Measurements from ENCODE around the gene GRIP2.
A peak's percentile ranks its signal among the peaks of the same experiment; 100 is the strongest.

Gene GRIP2

DNA sequence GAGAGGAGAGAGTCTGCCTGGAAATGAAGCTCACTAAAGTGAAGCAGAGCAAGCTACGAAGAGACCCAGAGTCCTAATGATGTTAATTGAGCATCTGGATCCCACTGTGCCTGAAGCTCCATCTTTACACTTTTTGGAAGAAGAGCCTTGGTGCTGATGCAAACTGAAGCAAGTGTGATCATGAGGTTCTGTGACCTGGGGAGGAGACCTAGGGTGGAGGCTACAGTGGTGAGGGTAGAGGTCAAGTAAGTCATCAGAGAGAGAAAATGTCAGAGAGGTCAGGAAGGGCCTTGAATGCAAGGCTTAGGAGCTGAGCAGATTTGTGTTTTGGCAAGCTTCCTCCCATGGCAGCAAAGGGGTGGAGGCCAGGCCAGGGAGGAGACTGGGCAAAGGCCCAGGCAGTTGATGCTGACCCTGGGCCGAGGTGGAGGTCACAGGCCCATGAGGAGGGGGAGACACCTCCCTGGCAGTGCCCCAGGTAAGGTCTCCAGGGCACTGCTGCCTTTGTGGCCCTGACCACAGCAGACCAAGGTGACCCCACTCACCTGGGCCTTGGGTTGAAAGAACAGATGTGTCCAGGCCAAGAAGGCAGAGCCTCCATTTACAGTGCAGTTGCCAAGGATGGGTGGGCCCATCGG, 1.6 kb downstream of the GRIP2 start:
- Histone ChIP-seq H3K9ac (ENCODE audit: low read depth, low read length) (no peak overlapping the region), H3K9me3 (ENCODE audit: control insufficient read depth, insufficient read depth, low read length) (no peaks in the 10 kb centered on the region), H3K4me1 (ENCODE audit: insufficient read depth, low read length) (peaks cover 28% of the 10 kb centered on the region), H3K36me3 (ENCODE audit: insufficient read depth, low read length) (no peaks in the 10 kb centered on the region)

DNA sequence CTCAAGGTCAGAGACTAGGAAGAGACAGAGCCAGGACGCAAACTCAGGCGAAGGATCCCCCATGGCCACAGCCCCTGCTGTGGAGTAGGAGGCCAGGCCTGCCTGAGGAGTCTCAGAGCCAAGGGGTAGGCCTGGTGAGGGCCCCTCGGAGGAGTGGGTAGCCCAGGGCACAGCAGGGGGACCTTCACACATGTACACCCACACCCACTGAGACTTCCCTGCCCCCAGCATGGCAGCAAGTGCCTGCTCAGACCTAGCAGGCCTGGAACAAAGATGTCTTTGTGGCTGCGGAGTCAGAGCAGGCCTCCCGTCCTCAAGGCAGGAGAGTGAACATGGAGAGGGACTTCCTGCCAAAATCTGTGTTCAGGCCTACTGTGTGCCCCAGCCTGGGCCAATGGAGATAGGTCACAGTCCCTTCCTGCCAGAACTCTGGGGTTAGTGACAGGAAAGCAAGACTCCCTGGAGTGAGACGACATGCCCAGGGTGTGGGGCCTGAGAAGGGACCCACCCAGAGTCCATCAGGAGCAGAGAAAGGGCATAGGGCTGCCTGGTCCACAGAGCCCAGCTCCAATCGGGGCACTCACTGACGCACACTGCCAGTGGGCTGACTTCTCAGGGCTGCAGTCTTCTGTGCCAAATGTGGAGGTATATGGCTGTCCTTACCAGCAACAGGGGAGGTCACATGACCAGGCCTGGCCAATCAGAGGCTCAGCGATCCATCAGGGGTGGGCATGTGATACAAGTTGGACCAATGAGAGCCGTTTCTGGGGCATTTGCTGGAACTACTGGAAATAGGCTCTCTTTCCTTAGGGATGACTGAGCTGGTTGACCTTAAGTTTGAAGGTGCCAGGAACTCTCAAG, 2.3 kb downstream of the GRIP2 start:
- H3K36me3 ChIP-seq (ENCODE audit: insufficient read depth, low read length) = no peaks in the 10 kb centered on the region
- no peaks in the 10 kb centered on the region for H3K9me3 ChIP-seq (ENCODE audit: control insufficient read depth, insufficient read depth, low read length)
- no peak overlapping the region for H3K9ac ChIP-seq (ENCODE audit: low read depth, low read length)
- H3K4me1 ChIP-seq (ENCODE audit: insufficient read depth, low read length) = peaks cover 35% of the 10 kb centered on the region

DNA sequence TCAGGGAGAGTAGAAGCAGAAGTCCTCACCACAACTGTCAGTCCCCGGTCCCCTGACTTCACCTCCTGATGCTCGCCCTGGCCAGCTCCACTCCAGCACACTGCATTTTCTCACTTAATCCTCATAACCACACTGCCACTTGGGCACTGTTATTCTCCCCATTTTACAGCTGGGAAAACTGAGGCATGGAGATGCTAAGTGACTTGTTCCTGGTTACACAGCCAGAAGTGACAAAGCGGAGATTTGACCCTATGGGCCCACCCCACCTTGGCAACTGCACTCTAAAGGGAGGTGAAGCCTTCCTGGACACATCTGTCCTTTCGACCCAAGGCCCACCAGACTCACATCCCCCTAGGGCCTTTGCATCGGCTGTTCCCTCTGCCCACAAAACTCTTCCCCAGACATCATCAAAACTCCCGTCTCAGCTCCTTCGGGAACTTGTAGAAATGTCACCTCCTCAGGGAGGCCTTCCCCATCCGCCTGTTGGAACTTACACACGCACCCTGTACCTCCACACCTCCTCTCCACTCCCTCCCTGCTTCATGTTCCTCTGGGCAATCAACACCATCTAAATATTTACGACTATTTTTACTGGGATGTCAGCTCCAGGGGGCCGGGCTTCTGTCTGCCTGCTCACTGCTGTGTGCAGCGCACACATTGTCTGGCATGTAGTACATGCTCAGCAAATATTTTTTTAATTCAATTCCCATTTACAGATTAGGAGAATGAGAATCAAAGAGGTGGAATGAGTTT, 3.1 kb downstream of the GRIP2 start:
- Histone ChIP-seq H3K4me1 (ENCODE audit: insufficient read depth, low read length) (peaks cover 41% of the 10 kb centered on the region), H3K36me3 (ENCODE audit: insufficient read depth, low read length) (no peaks in the 10 kb centered on the region), H3K9me3 (ENCODE audit: control insufficient read depth, insufficient read depth, low read length) (no peaks in the 10 kb centered on the region), H3K9ac (ENCODE audit: low read depth, low read length) (no peak overlapping the region)

- Histone ChIP-seq H3K4me1 (ENCODE audit: insufficient read depth, low read length) (peaks cover 42% of the 10 kb centered on the region), H3K9ac (ENCODE audit: low read depth, low read length) (no peak overlapping the region), H3K36me3 (ENCODE audit: insufficient read depth, low read length) (no peaks in the 10 kb centered on the region), H3K9me3 (ENCODE audit: control insufficient read depth, insufficient read depth, low read length) (no peaks in the 10 kb centered on the region)
These were observed 3.9 kb downstream of the GRIP2 start for GRCh38 chr3:14536055-14536815.

DNA sequence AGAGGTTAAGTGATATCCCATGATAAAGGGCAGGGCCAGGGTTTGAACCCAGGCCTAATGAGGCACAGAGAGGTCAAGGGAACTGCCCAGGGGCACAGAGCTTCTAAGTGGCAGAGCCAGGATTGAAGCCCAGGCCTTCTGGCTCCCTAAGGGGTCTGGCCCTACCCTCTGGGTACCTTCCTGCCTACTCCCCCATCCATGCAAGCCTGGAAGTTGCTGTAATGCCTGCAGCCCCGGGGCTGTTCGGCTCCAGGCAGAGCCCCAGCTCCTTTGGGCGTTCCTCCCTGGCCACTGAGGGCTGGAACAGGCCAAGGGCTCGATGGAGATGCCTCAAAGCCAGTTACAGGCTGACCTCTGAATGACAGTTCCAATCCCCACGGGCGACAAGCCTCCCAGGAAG, 4.5 kb downstream of the GRIP2 start:
- H3K36me3 ChIP-seq (ENCODE audit: insufficient read depth, low read length) = no peaks in the 10 kb centered on the region
- H3K9ac ChIP-seq (ENCODE audit: low read depth, low read length) = no peak overlapping the region
- H3K9me3 ChIP-seq (ENCODE audit: control insufficient read depth, insufficient read depth, low read length) = no peaks in the 10 kb centered on the region
- peaks cover 42% of the 10 kb centered on the region for H3K4me1 ChIP-seq (ENCODE audit: insufficient read depth, low read length)

GRCh38 chr3:14534516-14535191, 5.5 kb downstream of the GRIP2 start:
- no peaks in the 10 kb centered on the region; the same call in 1 of the 2 replicates for H3K9me3 ChIP-seq (ENCODE audit: control insufficient read depth, insufficient read depth, low read length)
- H3K36me3 ChIP-seq (ENCODE audit: insufficient read depth, low read length) = no peaks in the 10 kb centered on the region
- 0 out of 2 replicates have a peak overlapping the region, but pooled peaks have one; percentile 14 for H3K9ac ChIP-seq (ENCODE audit: low read depth, low read length)
- peaks cover 42% of the 10 kb centered on the region for H3K4me1 ChIP-seq (ENCODE audit: insufficient read depth, low read length)

DNA sequence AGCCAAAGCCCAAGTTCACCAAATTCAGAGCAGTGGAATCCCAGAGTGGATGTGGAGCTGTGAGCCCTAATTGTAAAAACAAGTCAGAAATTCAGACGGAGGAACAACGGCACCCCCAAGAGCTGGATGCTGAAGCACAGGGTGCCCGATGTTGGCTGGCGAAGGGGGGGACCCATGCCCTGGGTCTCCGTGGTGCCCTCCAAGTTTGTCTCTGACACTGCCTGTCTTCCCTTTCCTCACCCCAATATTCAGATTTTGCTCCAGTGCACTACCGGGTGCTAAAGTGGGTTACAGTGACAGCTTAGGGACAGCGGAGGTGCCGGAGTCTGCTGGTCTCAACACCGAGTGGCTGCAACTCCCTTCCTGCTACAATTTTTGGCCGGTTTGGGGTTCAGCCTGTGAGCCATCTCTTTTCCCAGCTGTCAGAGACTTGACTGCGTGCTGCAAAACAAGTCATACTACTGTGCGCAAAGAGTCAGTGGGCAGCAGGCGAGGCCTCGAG, 6.6 kb downstream of the GRIP2 start:
- no peaks in the 10 kb centered on the region; the same call in 1 of the 2 replicates for H3K9me3 ChIP-seq (ENCODE audit: control insufficient read depth, insufficient read depth, low read length)

DNA sequence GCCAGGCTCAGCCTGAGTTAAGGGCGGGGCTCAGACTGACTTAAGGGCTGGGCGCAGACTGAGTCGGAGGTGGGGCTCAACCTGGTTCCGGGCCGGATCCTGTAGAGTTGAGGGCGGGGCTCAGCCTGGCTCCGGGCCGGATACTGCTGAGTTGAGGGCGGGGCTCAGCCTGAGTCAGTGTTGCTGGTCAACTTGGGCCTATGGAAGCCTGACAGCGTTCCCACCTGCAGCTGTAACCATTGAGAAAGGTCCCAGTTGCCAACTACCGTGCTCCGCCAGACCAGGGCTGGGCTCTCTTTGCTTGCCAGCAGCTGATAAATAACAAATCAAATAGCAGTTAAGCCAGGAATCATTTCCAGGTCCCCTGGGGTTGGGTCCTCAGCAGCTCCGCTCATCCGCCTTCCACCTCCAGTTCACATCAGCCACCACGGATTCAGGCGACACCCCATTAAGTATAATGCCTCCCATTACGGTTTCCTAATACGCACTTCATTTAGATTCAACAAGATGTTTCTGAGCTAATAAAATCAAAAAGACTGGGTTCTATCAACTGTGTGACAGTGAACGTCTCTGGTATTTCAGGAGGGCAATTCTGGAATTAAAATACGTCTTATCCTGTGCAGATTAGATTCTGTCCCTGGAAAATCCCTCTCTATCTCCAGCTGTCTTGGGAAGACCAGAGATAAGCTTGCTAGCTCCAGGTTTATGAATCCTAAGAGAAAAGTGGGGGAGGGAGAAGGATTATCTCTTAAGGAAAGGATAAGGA, 7.3 kb downstream of the GRIP2 start:
- Histone ChIP-seq H3K9me3 (ENCODE audit: control insufficient read depth, insufficient read depth, low read length) (no peaks in the 10 kb centered on the region; the same call in 1 of the 2 replicates), H3K9ac (ENCODE audit: low read depth, low read length) (no peak overlapping the region), H3K4me1 (ENCODE audit: insufficient read depth, low read length) (peaks cover 39% of the 10 kb centered on the region), H3K36me3 (ENCODE audit: insufficient read depth, low read length) (no peaks in the 10 kb centered on the region)

More for the DNA sequence above, 6.6 kb downstream of the GRIP2 start:
- Histone ChIP-seq H3K4me1 (ENCODE audit: insufficient read depth, low read length) (peaks cover 42% of the 10 kb centered on the region), H3K36me3 (ENCODE audit: insufficient read depth, low read length) (no peaks in the 10 kb centered on the region), H3K9ac (ENCODE audit: low read depth, low read length) (no peak overlapping the region)

GRCh38 chr3:14531856-14532395, 8.2 kb downstream of the GRIP2 start:
- Histone ChIP-seq H3K9me3 (ENCODE audit: control insufficient read depth, insufficient read depth, low read length) (no peaks in the 10 kb centered on the region; the same call in 1 of the 2 replicates), H3K4me1 (ENCODE audit: insufficient read depth, low read length) (peaks cover 31% of the 10 kb centered on the region), H3K9ac (ENCODE audit: low read depth, low read length) (no peak overlapping the region), H3K36me3 (ENCODE audit: insufficient read depth, low read length) (no peaks in the 10 kb centered on the region)

- peaks cover 25% of the 10 kb centered on the region for H3K4me1 ChIP-seq (ENCODE audit: insufficient read depth, low read length)
- H3K9ac ChIP-seq (ENCODE audit: low read depth, low read length) = no peak overlapping the region
- H3K9me3 ChIP-seq (ENCODE audit: control insufficient read depth, insufficient read depth, low read length) = no peaks in the 10 kb centered on the region; the same call in 1 of the 2 replicates
- H3K36me3 ChIP-seq (ENCODE audit: insufficient read depth, low read length) = no peaks in the 10 kb centered on the region
These were observed 12.1 kb downstream of the GRIP2 start for GRCh38 chr3:14528081-14528480.

DNA sequence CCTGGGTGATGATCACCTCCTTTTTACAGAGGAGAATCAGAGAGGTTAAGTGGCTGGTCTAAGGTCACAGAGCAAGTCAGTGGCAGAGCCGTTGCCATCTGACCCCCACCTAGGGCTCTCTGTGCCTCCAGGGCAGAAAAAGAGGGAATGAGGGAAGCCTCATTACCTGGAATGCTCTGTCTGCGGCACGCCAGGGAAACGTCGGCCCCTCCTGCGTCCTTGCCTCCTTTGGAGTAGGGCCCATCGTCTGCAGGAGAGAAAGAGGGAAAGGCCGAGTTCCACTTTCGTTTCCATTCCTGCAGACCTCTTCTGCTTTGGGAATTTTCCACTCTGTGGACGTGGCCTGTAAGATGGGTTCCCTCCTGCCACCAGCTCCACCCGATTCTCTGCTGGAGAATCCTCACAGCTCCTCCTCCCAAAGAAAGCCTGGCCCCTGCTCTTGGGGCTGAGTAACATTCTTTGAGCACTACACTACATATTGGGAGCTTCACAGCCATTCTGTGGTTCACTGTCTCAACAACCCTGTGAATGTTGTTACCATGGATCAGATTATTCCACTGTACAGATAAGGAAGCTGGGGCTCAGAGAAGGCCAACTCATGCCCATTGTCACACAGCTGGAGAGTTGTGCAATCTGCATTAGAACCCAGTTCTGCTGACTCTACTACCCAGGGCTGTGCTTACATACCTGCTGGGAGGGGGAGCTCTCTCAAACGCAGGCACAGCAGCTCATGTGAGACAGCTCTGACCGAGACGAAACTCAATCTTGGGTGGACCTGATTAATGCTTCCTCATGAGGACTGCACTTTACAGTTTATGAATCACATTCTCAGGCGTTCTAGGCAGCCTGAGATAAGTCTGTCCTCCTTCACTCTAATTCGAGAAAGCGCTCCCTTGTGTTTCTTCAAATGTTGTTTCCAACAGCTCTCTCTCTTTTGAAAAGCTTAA, 14.2 kb downstream of the GRIP2 start:
- no peaks in the 10 kb centered on the region for H3K36me3 ChIP-seq (ENCODE audit: insufficient read depth, low read length)
- H3K4me1 ChIP-seq (ENCODE audit: insufficient read depth, low read length) = peaks cover 16% of the 10 kb centered on the region
- no peaks in the 10 kb centered on the region; the same call in 1 of the 2 replicates for H3K9me3 ChIP-seq (ENCODE audit: control insufficient read depth, insufficient read depth, low read length)
- no peak overlapping the region for H3K9ac ChIP-seq (ENCODE audit: low read depth, low read length)

Data from ES-I3 (cell line).